H1 (cell line): ENCODE data around the gene CDK5. TPM values are rescaled to one million over a fixed set of nuclear protein-coding genes. Genes with fewer than 3 reads are reported as not detected.

Source experiments
- CTCF ChIA-PET: fragments of 300-600 bp; sonication (Branson Sonifier 250); formaldehyde crosslinking; loops from one replicate; lab custom pipeline; 2021; ENCODE audit not compliant: partially characterized antibody; lab: Charles Lee
- POLR2A ChIA-PET: fragments of 300-600 bp; sonication (Branson Sonifier 250); formaldehyde crosslinking; loops from one replicate; lab custom pipeline; 2021; ENCODE audit warnings: inconsistent platforms; ENCODE audit not compliant: partially characterized antibody; lab: Charles Lee
- DNase-seq, 2 experiments: peaks; one replicate each; pipeline versions ENCODE4 v3.0.0 to v3.0.0-alpha.2; 2010 to 2022; ENCODE audit warnings: low spot score in 2 of 2, low read depth in 1 of 2, mixed read lengths in 1 of 2
- FAIRE-seq: peaks from 2 replicates; lab custom pipeline; 2011; peaks lifted over from hg19 to GRCh38; lab: Jason Lieb, UNC
- H2AFZ ChIP-seq: 2 replicates; pipeline ENCODE4 v1.8.1; 2012; ENCODE audit warnings: low read length, inconsistent platforms
- H2AK5ac ChIP-seq: 2 replicates; pipeline ENCODE4 v1.6.1; 2013; ENCODE audit warnings: low read depth, low read length
- H2BK120ac ChIP-seq: replicated peaks from 2 replicates; pipeline ENCODE3; 2013; ENCODE audit warnings: low read depth, low read length, inconsistent platforms
- H2BK12ac ChIP-seq: 2 replicates; pipeline ENCODE4 v1.6.1; 2013; ENCODE audit warnings: low read depth, low read length
- H2BK15ac ChIP-seq: 2 replicates; pipeline ENCODE4 v1.6.1; 2013; ENCODE audit warnings: low read length
- H2BK20ac ChIP-seq: 2 replicates; pipeline ENCODE4 v1.6.1; 2013; ENCODE audit warnings: low read length
- H2BK5ac ChIP-seq: 2 replicates; pipeline ENCODE4 v1.6.1; 2013; ENCODE audit warnings: low read depth, low read length
- H3K14ac ChIP-seq: 2 replicates; pipeline ENCODE4 v1.6.1; 2013; ENCODE audit warnings: inconsistent platforms; ENCODE audit not compliant: insufficient read length
- H3K18ac ChIP-seq: 2 replicates; pipeline ENCODE4 v1.6.1; 2013; ENCODE audit warnings: low read length; ENCODE audit errors: extremely low read depth
- H3K23ac ChIP-seq: 2 replicates; pipeline ENCODE4 v1.6.1; 2013; ENCODE audit warnings: inconsistent platforms; ENCODE audit not compliant: insufficient read length
- H3K23me2 ChIP-seq: 2 replicates; pipeline ENCODE4 v1.6.1; 2013; ENCODE audit warnings: low read depth, low read length
- H3K27ac ChIP-seq: 2 replicates; pipeline ENCODE4 v1.6.1; 2011; ENCODE audit warnings: low read depth, low read length, inconsistent platforms
- H3K27me3 ChIP-seq, 4 experiments: replicated peaks in 1 of 4; 1 replicate in 1 of 4; 2 replicates in 3 of 4; pipeline versions ENCODE4 v1.6.1 to v1.8.1; 2011 to 2013; ENCODE audit warnings: low read length in 3 of 4, mild to moderate bottlenecking in 3 of 4, inconsistent platforms in 2 of 4, mixed read lengths in 2 of 4, moderate library complexity in 1 of 4; ENCODE audit not compliant: control insufficient read depth in 3 of 4, insufficient read depth in 3 of 4; ENCODE audit errors: extremely low read depth in 1 of 4
- H3K36me3 ChIP-seq, 4 experiments: 2 replicates each; pipeline versions ENCODE4 v1.6.1 to v1.8.1; 2011 to 2013; ENCODE audit warnings: mild to moderate bottlenecking in 4 of 4, low read length in 3 of 4, moderate library complexity in 2 of 4, control low read depth in 1 of 4, inconsistent platforms in 1 of 4; ENCODE audit not compliant: insufficient read depth in 4 of 4, control insufficient read depth in 2 of 4
- H3K4ac ChIP-seq: replicated peaks from 2 replicates; pipeline ENCODE3; 2013; ENCODE audit warnings: low read length, low read depth, mixed read lengths, inconsistent platforms; ENCODE audit not compliant: insufficient read length
- H3K4me1 ChIP-seq, 4 experiments: replicated peaks in 1 of 4; 1 replicate in 1 of 4; 2 replicates in 3 of 4; pipeline versions ENCODE4 v1.6.1 to v1.8.1; 2011 to 2013; ENCODE audit warnings: low read length in 3 of 4, inconsistent platforms in 2 of 4, mixed read lengths in 1 of 4; ENCODE audit not compliant: insufficient read depth in 4 of 4, control insufficient read depth in 3 of 4
- H3K4me2 ChIP-seq, 2 experiments: 2 replicates each; pipeline versions ENCODE4 v1.6.1 to v1.8.1; 2011 to 2013; ENCODE audit warnings: low read depth in 2 of 2, low read length in 2 of 2, control low read depth in 1 of 2, inconsistent platforms in 1 of 2, mild to moderate bottlenecking in 1 of 2; ENCODE audit not compliant: insufficient read depth in 1 of 2
- H3K4me3 ChIP-seq, 4 experiments: fragments of 200-600, 300-600 bp in 1 of 4; sonication (generic), shearing (Covaris generic), sonication (Bioruptor Twin) in 1 of 4; 2 replicates each; pipeline versions ENCODE4 v1.5.1 to v1.8.1; 2011 to 2016; ENCODE audit warnings: low read length in 4 of 4, low read depth in 3 of 4, control low read depth in 2 of 4, inconsistent platforms in 2 of 4, mild to moderate bottlenecking in 2 of 4, mixed read lengths in 1 of 4, moderate library complexity in 1 of 4; ENCODE audit not compliant: insufficient read depth in 2 of 4; ENCODE audit errors: extremely low read depth in 1 of 4
- H3K56ac ChIP-seq: replicated peaks from 2 replicates; pipeline ENCODE3; 2013; ENCODE audit warnings: low read depth, mild to moderate bottlenecking, mixed read lengths, low read length, inconsistent platforms; ENCODE audit not compliant: insufficient read length
- H3K79me1 ChIP-seq: 2 replicates; pipeline ENCODE4 v1.6.1; 2013; ENCODE audit warnings: low read depth, low read length, control low read depth
- H3K79me2 ChIP-seq, 2 experiments: 2 replicates each; pipeline versions ENCODE4 v1.6.1 to v1.8.1; 2012 to 2013; ENCODE audit warnings: low read length in 2 of 2, mild to moderate bottlenecking in 2 of 2, inconsistent platforms in 1 of 2; ENCODE audit not compliant: insufficient read depth in 2 of 2, control insufficient read depth in 1 of 2
- H3K9ac ChIP-seq, 4 experiments: replicated peaks in 1 of 4; 1 replicate in 1 of 4; 2 replicates in 3 of 4; pipeline versions ENCODE4 v1.6.1 to v1.8.1; 2011 to 2013; ENCODE audit warnings: low read depth in 3 of 4, low read length in 3 of 4, control low read depth in 2 of 4, mild to moderate bottlenecking in 2 of 4, moderate library complexity in 2 of 4, inconsistent platforms in 1 of 4; ENCODE audit errors: extremely low read depth in 1 of 4
- H3K9me3 ChIP-seq, 2 experiments: 2 replicates each; pipeline versions ENCODE4 v1.6.1 to v1.8.1; 2012 to 2013; ENCODE audit warnings: mild to moderate bottlenecking in 2 of 2, moderate library complexity in 2 of 2, control low read depth in 1 of 2, inconsistent platforms in 1 of 2, low read depth in 1 of 2, low read length in 1 of 2, mixed read lengths in 1 of 2; ENCODE audit not compliant: insufficient read depth in 2 of 2
- H4K20me1 ChIP-seq, 2 experiments: replicated peaks in 1 of 2; 2 replicates each; pipeline versions ENCODE3 to v1.8.1; 2011 to 2013; ENCODE audit warnings: inconsistent platforms in 2 of 2, low read length in 2 of 2, mild to moderate bottlenecking in 1 of 2; ENCODE audit not compliant: insufficient read depth in 2 of 2, control insufficient read depth in 1 of 2
- H4K5ac ChIP-seq: 2 replicates; pipeline ENCODE4 v1.6.1; 2013; ENCODE audit warnings: low read length, low read depth, mixed read lengths, inconsistent platforms; ENCODE audit not compliant: insufficient read length
- H4K8ac ChIP-seq: 2 replicates; pipeline ENCODE4 v1.8.0; 2013; ENCODE audit warnings: mild to moderate bottlenecking, moderate library complexity, low read length, inconsistent platforms; ENCODE audit not compliant: insufficient read depth; ENCODE audit errors: extremely low read depth
- H4K91ac ChIP-seq: replicated peaks from 2 replicates; pipeline ENCODE3; 2013; ENCODE audit warnings: low read length, mixed read lengths, inconsistent platforms; ENCODE audit not compliant: insufficient read length
- CBX8 ChIP-seq: fragments of 300-800, 300-1000 bp; sonication (generic); IDR thresholded peaks from 2 replicates; pipeline ENCODE4 v1.7.1; 2016; ENCODE audit warnings: low read depth, low read length, borderline replicate concordance
- CHD1 ChIP-seq: IDR thresholded peaks from 2 replicates; pipeline ENCODE4 v1.6.1; 2012; ENCODE audit warnings: low read depth, low read length, improper control_type of control experiment
- CHD2 ChIP-seq: IDR thresholded peaks from 2 replicates; pipeline ENCODE4 v1.6.1; 2012; ENCODE audit warnings: low read length, improper control_type of control experiment
- GABPA ChIP-seq: IDR thresholded peaks from 2 replicates; pipeline ENCODE4 v1.6.1; 2011; ENCODE audit warnings: mild to moderate bottlenecking, low read length, moderate library complexity, borderline replicate concordance; ENCODE audit not compliant: insufficient read depth
- HDAC6 ChIP-seq: IDR thresholded peaks from one replicate; pipeline ENCODE4 v1.7.1; 2012; ENCODE audit warnings: low read depth, mild to moderate bottlenecking, inconsistent platforms, low read length, moderate library complexity
- SP1 ChIP-seq: IDR thresholded peaks from 2 replicates; pipeline ENCODE4 v1.6.1; 2011; ENCODE audit warnings: low read depth, low read length
- WGBS, 2 experiments: shearing (Covaris generic) in 1 of 2; methylation state at CpG; one replicate each; pipeline versions ENCODE4 v1.1.6 to v1.1.7; 2013 to 2015; ENCODE audit warnings: low lambda C conversion rate in 2 of 2, mixed read lengths in 2 of 2, inconsistent platforms in 1 of 2, low coverage in 1 of 2, missing lambda C conversion rate in 1 of 2; ENCODE audit not compliant: insufficient replicate concordance in 2 of 2, insufficient coverage in 1 of 2, insufficient read length in 1 of 2; ENCODE audit errors: extremely low coverage in 1 of 2, missing lambda C conversion rate in 1 of 2; 5-methylcytosine and 5-hydroxymethylcytosine counted together
- polyA plus RNA-seq, 7 experiments: library from polyadenylated mRNA; depleted of rRNA in 3 of 7; stranded (reverse) in 5 of 7; unstranded in 2 of 7; fragments of >200 nt in 5 of 7; fragments of 200-250 nt in 2 of 7; gene quantifications; 1 replicate in 5 of 7; 2 replicates in 1 of 7; 4 replicates in 1 of 7; pipeline versions ENCODE4 v1.2.1 to v1.2.3, GENCODE V29; 2011 to 2013; ENCODE audit warnings: missing spikeins in 2 of 7, mixed read lengths in 2 of 7
- total RNA-seq: library from RNA; stranded (reverse); fragmentation: NEBNext Ultra II Directional; extraction: Animal tissue kit (Norgen Biotek cat#: 25700); gene quantifications from 2 replicates; pipeline ENCODE4 v1.2.1, GENCODE V29; 2021

CDK5 gene
- total and polyA plus RNA-seq, 2 of the 8 experiments (the other 6 are each of a cell fraction or from before 2014, with no cell fraction given), result 22.8 to 37.2 TPM

DNA sequence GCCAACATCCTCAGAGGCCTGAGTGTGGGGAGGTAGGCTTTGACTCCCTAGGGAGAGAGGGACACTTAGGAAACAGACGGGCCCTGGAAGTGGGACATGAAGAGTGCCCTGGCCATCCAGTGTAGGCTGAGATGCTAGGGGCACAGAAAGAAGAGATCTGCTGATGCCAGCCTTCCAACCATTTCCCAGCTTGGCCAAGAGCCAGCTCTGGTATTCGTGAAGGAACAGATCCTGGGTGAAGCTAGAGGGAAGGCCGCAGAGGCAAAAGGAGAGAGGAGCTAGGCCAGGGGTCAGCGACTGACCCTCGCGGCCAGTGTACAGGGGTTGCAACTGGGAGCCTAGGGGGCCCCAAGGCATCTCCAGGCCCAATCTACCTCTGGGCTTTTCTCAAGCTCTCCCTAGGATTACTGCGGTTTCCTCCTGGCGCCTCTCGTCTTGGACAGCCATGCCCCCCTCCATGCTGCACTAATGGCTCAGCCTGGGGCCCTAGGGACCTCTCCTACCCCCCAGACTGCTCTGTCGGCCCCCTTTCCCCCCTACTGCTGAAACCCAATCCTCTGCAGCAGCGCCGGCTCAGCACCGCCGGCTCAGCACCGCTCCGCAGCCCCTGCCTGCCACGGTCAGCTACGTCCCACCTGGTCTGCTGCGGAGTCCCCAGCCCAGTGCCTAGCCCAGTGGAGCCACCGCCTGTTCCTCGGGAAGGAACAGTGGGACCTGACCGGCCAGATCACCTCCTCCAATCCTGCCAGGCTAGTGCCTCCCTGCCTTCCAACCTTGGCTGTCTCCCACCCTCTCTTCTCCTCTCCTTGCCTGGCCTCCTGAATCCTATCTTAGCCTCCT is 9.5 kb downstream of the CDK5 start, which contains the start of gene ASIC3:
Gene ASIC3 (plus strand): TSS at position 556 of the 840 bp plus-strand sequence. CDS start 355 bp downstream, outside the sequence.
- no peak within 1 kb of the TSS for H3K9ac ChIP-seq
- no peak for FAIRE-seq
- no peak within 1 kb of the TSS for H4K8ac ChIP-seq
- peaks cover 4 to 33% (median 24%) of the 10 kb centered on the region in 4 experiments for H3K27me3 ChIP-seq
- no peak within 1 kb of the TSS for H2BK120ac ChIP-seq
- H4K20me1 ChIP-seq, result peaks cover 2 to 14% of the 10 kb centered on the region in 2 experiments
- ChIA-PET CTCF (interaction anchor here (0.7 to 3.6 kb wide), 9 partner anchors 9 to 63 kb away, joined by 3 to 14 read pairs (median 3); partner anchors contain the start of gene CDK5), POLR2A (interaction anchor here (0.5 to 1.8 kb wide), 5 partner anchors 8 to 267 kb away, joined by 3 to 4 read pairs (median 4); partner anchors contain the start of gene FASTK)
- peaks cover 0 to 8% (median 4%) of the 10 kb centered on the region in 4 experiments; a peak in 3 of 7 replicates for H3K4me1 ChIP-seq
- no peak within 1 kb of the TSS for H2AFZ ChIP-seq
- H4K5ac ChIP-seq, result no peak within 1 kb of the TSS
- no peaks in the 10 kb centered on the region for H3K36me3 ChIP-seq
- H3K4ac ChIP-seq, result no peak within 1 kb of the TSS
- no peak within 1 kb of the TSS for H4K91ac ChIP-seq
- H3K14ac ChIP-seq, result no peak within 1 kb of the TSS
- H2BK12ac ChIP-seq, result no peak within 1 kb of the TSS; the same call in 1 of the 2 replicates
- H3K56ac ChIP-seq, result no peak within 1 kb of the TSS
- no peak within 1 kb of the TSS for H2BK5ac ChIP-seq
- H2AK5ac ChIP-seq, result no peak within 1 kb of the TSS
- no peak within 1 kb of the TSS for H3K27ac ChIP-seq
- no peaks in the 10 kb centered on the region for H3K79me1 ChIP-seq
- peaks cover 3% of the 10 kb centered on the region; the same call in 1 of the 2 replicates for H3K23me2 ChIP-seq
- H2BK15ac ChIP-seq, result no peak within 1 kb of the TSS; the same call in 1 of the 2 replicates
- H3K4me2 ChIP-seq, result no peak within 1 kb of the TSS
- H3K9me3 ChIP-seq, result no peaks in the 10 kb centered on the region
- H3K23ac ChIP-seq, result no peak within 1 kb of the TSS
- no peaks in the 10 kb centered on the region for H3K79me2 ChIP-seq
- TF ChIP-seq HDAC6, result no peak
- TF ChIP-seq CHD1, result no peak
- TF ChIP-seq GABPA, result no peak
- TF ChIP-seq SP1, result no peak
- no peak for TF ChIP-seq CHD2
- TF ChIP-seq CBX8, result no peak
- no peak for DNase-seq
- no peak within 1 kb of the TSS for H3K18ac ChIP-seq
- no peak within 1 kb of the TSS for H2BK20ac ChIP-seq
- H3K4me3 ChIP-seq, result no peak within 1 kb of the TSS
- WGBS, 2 experiments, result 91% methylated on average over 21 of the region's 22 CpGs; no CpG with 5 or more reads in 1 of the 2 experiments
